Measurements from ENCODE around the gene KRT17. TPM values are rescaled to one million over a fixed set of nuclear protein-coding genes. Genes with fewer than 3 reads are reported as not detected.

KRT17 gene
- total and polyA plus RNA-seq, 2 of the 4 experiments (the other 2 are of a cell fraction), result 2.5 to 4.6 TPM

- POLR2A ChIA-PET (ENCODE audit: unreplicated experiment), result no interaction called here
- Histone ChIP-seq H2AK5ac (ENCODE audit: low read depth, low read length) (peak overlapping the region; percentile 71), H2BK15ac (ENCODE audit: low read depth, low read length) (peak overlapping the region; percentile 6; the same call in 1 of the 3 replicates), H3K4me2 (ENCODE audit: low read depth, low read length) (no peak overlapping the region), H2AFZ (replicated peaks; ENCODE audit: low read length, poor library complexity) (no peak overlapping the region), H2BK120ac (ENCODE audit: low read depth, low read length) (no peak overlapping the region), H4K5ac (ENCODE audit: low read depth, low read length) (no peak overlapping the region), H3K18ac (ENCODE audit: low read depth, low read length) (no peak overlapping the region), H3K27me3 (ENCODE audit: control insufficient read depth, insufficient read depth, low read length) (no peaks in the 10 kb centered on the region; the same call in 1 of the 2 replicates), H4K8ac (ENCODE audit: low read depth in 2 of 2, low read length in 2 of 2) (peak overlapping the region in 1 of 2 experiments; percentile 15; a peak in 1 of 4 replicates), H3K27ac (ENCODE audit: insufficient read depth, low read length) (no peak overlapping the region), H3K56ac (ENCODE audit: extremely low read depth, insufficient read depth, low read length) (no peak overlapping the region), H3K14ac (replicated peaks; ENCODE audit: low read depth, low read length) (no peak overlapping the region), H3K9me3 (ENCODE audit: control insufficient read depth, insufficient read depth, low read length) (no peaks in the 10 kb centered on the region), H3K4me1 (ENCODE audit: control insufficient read depth, insufficient read depth, low read length) (peaks cover 14% of the 10 kb centered on the region), H3K79me1 (ENCODE audit: low read depth in 1 of 2, low read length in 2 of 2) (no peaks in the 10 kb centered on the region), H3K9ac (ENCODE audit: low read depth, low read length) (no peak overlapping the region), H2BK20ac (ENCODE audit: low read depth, low read length) (no peak overlapping the region), H3K36me3 (ENCODE audit: control insufficient read depth, insufficient read depth, low read length) (no peaks in the 10 kb centered on the region), H4K91ac (ENCODE audit: insufficient read depth, low read depth, low read length) (no peak overlapping the region), H2AK9ac (replicated peaks; ENCODE audit: low read depth, low read length, poor library complexity) (no peak overlapping the region), H3K4ac (ENCODE audit: low read depth, low read length) (peak overlapping the region; percentile 24; the same call in 1 of the 2 replicates), H3K4me3 (ENCODE audit: insufficient read depth, low read depth, low read length) (no peak overlapping the region), H2BK5ac (ENCODE audit: low read depth, low read length, poor library complexity, severe bottlenecking) (no peak overlapping the region), H3K23ac (ENCODE audit: low read depth, low read length) (no peak overlapping the region), H4K20me1 (ENCODE audit: insufficient read depth, low read length) (no peaks in the 10 kb centered on the region), H3K9me1 (ENCODE audit: insufficient read depth, low read length) (peaks cover 12% of the 10 kb centered on the region)
- BruUV-seq (replicated peaks), result no TSS peak
- CTCF ChIA-PET, result interaction anchor here (1.6 to 3.8 kb wide), 4 partner anchors 11 to 1034 kb away, joined by 3 to 36 read pairs (median 5); no protein-coding TSS in a partner anchor
- WGBS, 2 experiments (ENCODE audit: extremely low coverage in 2 of 2, insufficient read length in 1 of 2), result 93% methylated on average over 8 of the region's 10 CpGs; no CpG with 5 or more reads in 1 of the 2 experiments
- dilution Hi-C loops (cut with HindIII; ENCODE audit: low sequenced_read_pairs, unreplicated experiment) (no loop called here), intact Hi-C loops (cut with micrococcal nuclease) (loop anchor here (5.0 kb wide), 3 partner anchors 328 to 848 kb away; partner anchors contain the start of gene KRTAP2-3), in situ Hi-C loops (cut with MboI; ENCODE audit: low sequenced_read_pairs) (loop anchor here (25.0 kb wide), 1 partner anchor 1288 kb away; the partner anchor contains the start of gene GJD3)
- no peak for DNase-seq
- no peak for ATAC-seq (ENCODE audit: low read depth)
- TF ChIP-seq CEBPB (IDR thresholded peaks at IDR 0.05; ENCODE audit: low read depth, low read length) (no peak), SMC3 (IDR thresholded peaks at IDR 0.05; ENCODE audit: low read depth, low read length) (no peak), POLR2A (IDR thresholded peaks at IDR 0.05; ENCODE audit: low read depth, low read length) (no peak), BHLHE40 (IDR thresholded peaks at IDR 0.05; ENCODE audit: low read depth, low read length) (no peak), RFX5 (IDR thresholded peaks at IDR 0.05; ENCODE audit: low read depth, low read length) (no peak), USF2 (IDR thresholded peaks at IDR 0.05; ENCODE audit: low read depth, low read length) (no peak), MXI1 (IDR thresholded peaks at IDR 0.05; ENCODE audit: borderline replicate concordance, low read depth, low read length) (no peak), RAD21 (IDR thresholded peaks at IDR 0.05; ENCODE audit: low read length) (no peak), ELK1 (IDR thresholded peaks at IDR 0.05; ENCODE audit: borderline replicate concordance, low read depth, low read length) (no peak), CTCF (conservative IDR thresholded peaks at IDR 0.05; ENCODE audit: low read depth, low read length) (no peak), FOS (IDR thresholded peaks at IDR 0.05; ENCODE audit: low read depth, low read length) (no peak), CHD1 (IDR thresholded peaks at IDR 0.05; ENCODE audit: low read depth, low read length) (no peak), RCOR1 (IDR thresholded peaks at IDR 0.05; ENCODE audit: insufficient replicate concordance, low read length) (no peak), NFE2L2 (IDR thresholded peaks at IDR 0.05; ENCODE audit: low read depth, low read length) (no peak), MAFK (IDR thresholded peaks at IDR 0.05; ENCODE audit: low read depth, low read length) (no peak)
Measured at GRCh38 chr17:41649923-41650519, 25.6 kb upstream of the KRT17 start.

Measured in IMR-90 (cell line).